HG03108 (cell line): ENCODE results near the gene LRP1-AS.
"Not testable (repeated sequence)": the region's sequence is repeated elsewhere in the genome, so short reads cannot be mapped to it uniquely, and the experiment has no call there.

Experiments used
- ATAC-seq: cut with Tn5 transposase; IDR thresholded peaks from one replicate; pipeline ENCODE4 v1.9.1; 2021; ENCODE audit warnings: moderate library complexity; ENCODE audit not compliant: unreplicated experiment

The LRP1-AS gene

GRCh38 chr12:57124261-57124877 is 23.1 kb downstream of the LRP1-AS start:
- ATAC-seq = no peak

GRCh38 chr12:57123813-57124212 is 23.6 kb downstream of the LRP1-AS start:
- no peak for ATAC-seq

- ATAC-seq = not testable (repeated sequence)
Observed at GRCh38 chr12:57120718-57121117, 26.7 kb downstream of the LRP1-AS start.

GRCh38 chr12:57119294-57120085 is 27.9 kb downstream of the LRP1-AS start:
- no peak for ATAC-seq

- ATAC-seq = no peak
Observed at GRCh38 chr12:57118711-57119271, 28.6 kb downstream of the LRP1-AS start.

GRCh38 chr12:57116580-57117281 is 30.7 kb downstream of the LRP1-AS start:
- no peak for ATAC-seq

- peak; percentile 44 for ATAC-seq
Observed at GRCh38 chr12:57112492-57113294, 34.7 kb downstream of the LRP1-AS start.

- peak; percentile 63 for ATAC-seq
Observed at GRCh38 chr12:57111031-57111734, 36.2 kb downstream of the LRP1-AS start, which contains the start of gene STAT6. Gene STAT6 (minus strand): TSS chr12:57111362. CDS start chr12:57108278, 3,084 bp downstream.

GRCh38 chr12:57110104-57111030 is 37.1 kb downstream of the LRP1-AS start:
- peak; percentile 34 for ATAC-seq

GRCh38 chr12:57109207-57110103 is 38.0 kb downstream of the LRP1-AS start:
- no peak for ATAC-seq

GRCh38 chr12:57107456-57108155 is 39.8 kb downstream of the LRP1-AS start:
- no peak for ATAC-seq

GRCh38 chr12:57106021-57106708 is 41.3 kb downstream of the LRP1-AS start:
- no peak for ATAC-seq

GRCh38 chr12:57105011-57105753 is 42.2 kb downstream of the LRP1-AS start:
- no peak for ATAC-seq

- ATAC-seq = no peak
Observed at GRCh38 chr12:57104292-57104910, 43.0 kb downstream of the LRP1-AS start.

GRCh38 chr12:57103856-57104255 is 43.6 kb downstream of the LRP1-AS start:
- ATAC-seq = no peak
